CD4-positive, alpha-beta T cell treated with Interleukin-2 at 100 ng/mL for 4 hours (primary cell): Measurements from ENCODE around the gene CLDN1.

Experiments
- DNase-seq: peaks from one replicate; pipeline ENCODE4 v3.0.0-alpha.2; 2020; ENCODE audit warnings: low spot score

The CLDN1 gene

DNA sequence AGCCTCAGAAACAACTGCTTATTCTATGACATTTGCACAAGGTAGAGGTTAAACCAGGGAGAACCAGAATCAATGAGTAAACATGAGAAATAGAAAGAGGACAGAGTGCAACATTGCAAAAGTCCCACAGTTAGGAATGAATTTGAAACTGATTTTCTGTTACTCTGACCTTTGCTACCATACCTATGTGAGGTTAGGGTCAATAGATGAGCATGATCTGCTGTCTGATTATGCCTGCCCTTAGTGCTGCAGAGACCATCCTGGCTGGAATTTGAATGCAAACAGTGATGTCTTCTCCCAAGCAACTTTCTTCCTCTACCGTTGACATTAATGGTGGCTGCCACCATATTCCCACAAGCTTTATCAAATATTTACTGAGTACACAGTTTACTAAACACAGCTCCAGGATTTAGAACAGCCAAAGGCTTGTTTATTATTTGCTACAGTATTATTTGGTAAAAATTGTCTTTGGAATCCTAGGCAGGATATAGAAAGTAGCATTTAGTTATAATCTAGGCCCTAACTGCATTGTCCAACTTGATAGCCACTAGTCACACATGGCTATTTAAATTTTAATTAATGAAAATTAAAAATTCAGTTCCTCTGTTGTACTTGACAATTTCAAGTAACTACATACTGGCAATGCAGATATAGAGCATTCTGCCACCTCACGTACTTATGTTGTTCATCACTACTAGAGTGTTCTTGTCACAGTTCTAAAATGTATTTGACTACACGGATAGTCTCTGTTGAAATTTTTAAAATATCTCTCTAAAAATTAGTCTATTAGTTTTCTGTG lies 8.9 kb upstream of the CLDN1 start:
- no peak for DNase-seq

DNA sequence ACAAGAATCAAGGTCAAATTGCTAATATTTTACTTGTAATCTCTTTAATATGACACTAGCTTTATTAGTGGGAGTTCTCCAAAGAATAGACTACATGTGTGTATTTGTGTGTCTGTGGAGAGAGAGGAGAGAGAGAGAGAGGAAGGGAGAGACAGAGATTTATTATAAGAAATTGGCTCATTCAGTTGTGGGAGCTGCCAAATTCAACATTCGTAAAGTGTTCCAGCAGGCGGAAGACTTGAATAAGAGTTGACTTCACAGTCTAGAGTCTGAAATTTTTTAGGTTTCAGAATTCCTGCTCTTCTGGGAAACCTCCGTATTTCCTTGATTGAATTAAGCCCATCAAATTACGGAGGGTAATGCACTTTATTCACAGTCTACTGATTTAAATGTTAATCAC lies 4.7 kb upstream of the CLDN1 start:
- DNase-seq = no peak

DNA sequence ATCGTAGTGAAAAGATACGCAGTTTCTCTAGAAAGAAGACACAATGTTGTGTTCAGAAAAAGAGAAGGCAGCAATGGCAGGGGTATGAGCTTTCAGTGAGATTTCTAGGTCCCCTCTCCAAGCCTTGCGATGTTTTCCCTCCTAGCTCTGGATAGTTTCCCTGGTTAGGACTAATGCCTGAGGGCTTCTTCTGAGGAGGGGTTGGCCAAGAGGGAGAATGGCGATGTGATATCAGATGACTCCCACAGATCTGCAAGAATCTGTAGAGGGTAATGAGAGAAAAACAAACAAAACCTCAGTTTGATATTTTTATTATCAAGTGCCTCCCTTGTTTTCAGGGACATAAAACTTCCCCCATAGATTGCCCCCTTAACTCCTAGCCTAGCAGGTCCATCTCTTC lies 4.1 kb upstream of the CLDN1 start:
- DNase-seq = no peak

DNA sequence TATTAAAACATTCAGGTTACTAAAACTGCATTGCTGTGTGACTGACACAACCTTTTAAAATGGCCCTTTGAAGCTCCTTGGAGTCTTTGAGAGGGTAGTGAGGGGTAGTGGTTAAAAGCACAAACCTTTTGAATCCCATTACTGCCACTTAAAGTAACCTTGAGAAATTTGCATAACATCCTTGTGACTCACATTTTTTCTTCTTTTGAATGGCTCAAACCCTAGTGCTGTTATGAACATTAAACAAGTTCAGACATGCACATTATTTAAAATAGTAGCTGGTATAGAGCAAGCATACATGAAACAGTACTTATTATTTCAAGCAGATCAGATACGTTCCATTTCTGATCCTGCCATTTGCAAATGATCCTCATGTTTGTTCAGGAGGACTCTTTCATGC lies 3.7 kb upstream of the CLDN1 start:
- DNase-seq = no peak

DNA sequence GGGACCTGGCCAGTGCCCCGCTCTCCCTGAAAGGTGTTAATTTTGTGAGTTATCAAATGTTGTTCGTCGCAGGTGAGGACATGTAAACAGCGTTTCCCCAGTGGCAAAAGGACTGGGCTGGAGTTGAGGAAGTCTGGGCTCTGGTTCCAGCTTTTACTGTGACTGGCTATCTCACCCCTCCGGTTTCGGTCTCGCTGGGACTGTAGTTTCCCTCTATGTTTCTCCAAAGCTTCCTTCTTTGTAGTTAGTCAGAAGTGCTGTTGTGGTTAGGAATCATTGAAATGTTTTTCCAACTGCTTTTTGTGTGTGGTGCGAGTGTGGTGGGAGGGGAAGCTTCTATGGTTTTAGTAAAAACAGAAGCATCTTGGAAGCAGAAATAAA lies 990 bp upstream of the CLDN1 start:
- no peak for DNase-seq

DNA sequence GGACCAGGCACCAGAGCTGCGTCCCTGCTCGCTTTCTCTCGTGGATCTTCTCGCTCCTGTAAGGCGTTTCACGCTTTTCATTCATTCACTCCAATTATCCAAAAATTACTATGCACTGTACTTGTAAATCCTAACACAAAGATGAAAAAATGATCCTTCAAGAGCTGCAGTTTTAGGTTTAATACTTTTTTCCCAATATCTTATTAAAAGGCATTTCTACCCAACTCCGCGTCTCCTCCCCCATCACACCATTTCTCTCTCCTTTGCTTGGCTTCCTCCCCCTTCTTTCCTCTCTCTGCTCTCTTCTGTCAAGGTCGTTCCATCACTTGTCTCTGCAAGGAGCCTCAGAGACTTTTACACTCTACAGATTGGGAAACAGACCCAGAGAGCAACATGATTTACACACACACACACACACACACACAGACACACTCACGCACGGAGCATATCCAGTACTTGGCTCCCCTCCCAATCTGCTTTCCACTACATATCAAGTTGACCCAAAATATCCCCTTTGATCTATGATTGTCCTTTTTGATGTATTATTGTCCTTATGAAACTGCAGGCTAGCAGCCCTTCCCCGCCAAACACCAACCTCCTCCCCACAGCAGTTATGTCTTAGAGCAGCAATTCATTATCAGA lies 479 bp upstream of the CLDN1 start:
- DNase-seq = no peak

DNA sequence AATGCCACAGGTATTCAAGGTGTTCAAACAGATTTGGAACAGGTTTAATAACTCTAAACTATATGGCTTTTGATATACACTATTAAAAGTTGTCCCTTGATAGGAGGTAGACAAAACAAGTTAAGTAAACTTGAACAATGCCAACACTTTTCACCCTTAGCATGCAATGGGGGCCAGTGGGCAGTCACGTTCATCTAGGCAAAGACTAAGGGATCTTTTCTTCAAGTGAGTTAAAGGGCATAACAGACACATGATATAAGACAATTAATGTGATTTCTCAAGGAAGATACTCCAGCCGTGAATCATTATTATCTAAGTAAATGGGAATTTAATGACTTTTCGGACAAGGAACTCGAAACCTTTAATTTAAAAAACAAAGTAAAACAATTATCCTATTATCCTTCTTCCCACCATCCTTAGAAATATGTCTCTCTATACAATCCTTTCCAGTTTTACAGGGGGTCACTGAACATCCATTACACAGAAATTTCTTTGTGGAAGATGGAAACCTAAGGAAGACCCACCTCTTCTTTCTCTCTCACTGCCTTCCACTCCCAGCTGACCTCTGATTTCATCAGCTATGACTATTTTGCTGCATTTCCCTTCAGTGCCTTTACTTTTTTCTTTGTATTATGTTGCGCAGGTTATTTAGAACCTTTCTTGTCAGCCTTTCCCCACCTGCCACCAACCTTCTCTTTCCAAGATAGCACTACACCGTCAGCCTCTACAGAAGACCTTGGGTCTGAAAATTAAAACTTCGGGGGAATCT lies 1.5 kb downstream of the CLDN1 start:
- DNase-seq = no peak

DNA sequence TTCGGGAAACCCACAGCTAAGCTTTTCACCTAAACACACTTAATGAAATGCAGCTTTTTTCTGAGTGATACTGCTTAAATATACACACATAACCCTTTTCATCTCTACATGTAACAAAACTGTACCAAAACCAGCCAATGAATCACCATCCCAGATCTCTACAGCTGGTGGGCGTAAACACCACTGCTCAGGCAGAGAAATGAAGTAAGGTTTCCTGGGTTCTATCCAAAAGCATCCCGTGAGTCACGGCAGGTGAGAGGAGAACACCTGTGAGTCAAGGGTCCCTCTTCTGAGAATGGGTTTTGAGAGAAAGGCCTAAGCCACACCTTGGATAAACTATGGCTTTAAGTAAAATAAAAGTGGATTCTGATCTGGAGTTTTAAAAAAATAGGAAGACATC lies 2.6 kb downstream of the CLDN1 start:
- no peak for DNase-seq

DNA sequence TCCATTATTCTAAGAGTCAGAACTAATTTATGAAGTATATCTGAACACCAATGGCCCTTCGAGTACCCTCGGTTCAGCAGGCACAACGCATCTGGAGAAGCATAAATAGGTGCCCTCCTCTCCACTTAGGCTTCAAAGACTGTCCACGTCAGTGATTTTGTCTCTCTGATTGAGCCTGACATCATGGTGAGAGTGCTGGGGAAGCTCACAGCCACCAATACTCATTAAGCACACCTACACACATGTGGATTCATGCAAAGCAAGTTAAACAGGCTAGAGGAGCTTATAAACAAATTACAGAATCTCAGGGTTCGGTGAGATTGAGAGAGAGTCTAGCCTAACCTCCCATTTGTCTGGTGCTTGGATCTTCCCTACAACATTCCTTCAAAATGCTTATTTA lies 3.6 kb downstream of the CLDN1 start:
- DNase-seq = no peak

DNA sequence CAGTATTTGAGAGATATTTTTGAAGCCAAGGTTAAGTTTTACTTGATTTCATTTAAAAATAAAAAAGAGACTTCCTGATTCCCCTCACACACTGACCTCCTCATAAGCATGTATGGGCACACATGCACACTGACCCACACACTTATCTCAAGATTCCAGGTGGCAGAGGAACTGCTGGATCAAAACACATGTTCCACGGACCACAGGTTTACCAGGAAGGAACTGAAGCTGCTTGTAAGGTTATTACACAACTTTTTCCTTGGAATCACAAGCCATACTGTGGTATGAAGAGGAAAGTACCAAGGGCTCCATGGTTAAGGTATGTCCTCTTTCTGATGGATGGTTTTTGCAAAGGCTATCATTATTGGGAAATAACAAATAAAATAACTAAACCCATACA lies 7.5 kb downstream of the CLDN1 start:
- DNase-seq = no peak

DNA sequence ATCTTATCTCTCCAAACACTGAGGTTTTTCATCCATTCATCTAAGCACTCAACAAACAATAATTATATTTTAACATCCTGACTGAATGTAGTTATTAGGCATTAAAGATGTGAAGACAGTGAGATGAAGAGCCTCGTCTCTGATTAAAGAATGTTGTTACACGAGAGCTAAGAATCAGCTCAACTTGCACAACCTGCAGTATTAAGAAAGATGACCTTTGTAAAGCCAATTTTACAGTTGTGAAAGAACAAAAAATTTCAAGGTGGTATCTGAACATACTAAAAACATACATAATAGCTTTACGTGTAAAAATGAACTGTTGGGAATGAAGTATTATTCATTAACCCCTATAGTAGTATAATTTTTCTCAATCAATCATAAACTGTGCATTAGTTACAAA lies 12.8 kb downstream of the CLDN1 start:
- no peak for DNase-seq

DNA sequence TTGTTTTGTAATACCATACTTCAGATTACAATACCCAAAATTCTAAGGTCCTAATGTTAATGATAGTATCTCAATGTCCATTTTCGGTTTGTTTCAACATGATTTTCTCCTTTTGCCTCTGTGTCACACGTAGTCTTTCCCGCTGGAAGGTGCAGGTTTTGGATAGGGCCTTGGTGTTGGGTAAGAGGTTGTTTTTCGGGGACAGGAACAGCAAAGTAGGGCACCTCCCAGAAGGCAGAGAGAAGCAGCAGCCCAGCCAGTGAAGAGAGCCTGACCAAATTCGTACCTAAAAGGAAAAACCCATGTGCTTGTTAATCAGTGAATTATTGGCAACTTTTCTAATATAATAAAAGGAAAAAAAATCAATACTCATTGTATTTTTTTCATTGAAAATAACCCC lies 14.1 kb downstream of the CLDN1 start:
- no peak for DNase-seq

DNA sequence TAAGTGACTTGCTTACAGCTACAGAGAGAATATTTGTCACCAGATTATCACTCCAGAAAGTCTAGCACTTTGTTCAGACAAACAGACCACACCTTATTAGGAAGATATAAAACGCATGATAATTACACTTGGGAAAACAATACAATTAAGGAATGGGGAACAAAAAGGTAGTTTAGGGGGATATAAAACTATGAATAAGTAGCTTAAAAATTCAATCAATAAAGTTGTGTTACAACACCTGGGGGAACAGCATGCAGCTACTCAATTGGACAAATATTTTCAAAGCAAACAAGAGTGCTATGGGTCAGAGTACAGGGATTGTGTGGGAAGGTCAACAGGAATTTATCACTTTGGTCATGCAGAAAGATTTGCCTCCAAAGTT lies 15.1 kb downstream of the CLDN1 start:
- no peak for DNase-seq

DNA sequence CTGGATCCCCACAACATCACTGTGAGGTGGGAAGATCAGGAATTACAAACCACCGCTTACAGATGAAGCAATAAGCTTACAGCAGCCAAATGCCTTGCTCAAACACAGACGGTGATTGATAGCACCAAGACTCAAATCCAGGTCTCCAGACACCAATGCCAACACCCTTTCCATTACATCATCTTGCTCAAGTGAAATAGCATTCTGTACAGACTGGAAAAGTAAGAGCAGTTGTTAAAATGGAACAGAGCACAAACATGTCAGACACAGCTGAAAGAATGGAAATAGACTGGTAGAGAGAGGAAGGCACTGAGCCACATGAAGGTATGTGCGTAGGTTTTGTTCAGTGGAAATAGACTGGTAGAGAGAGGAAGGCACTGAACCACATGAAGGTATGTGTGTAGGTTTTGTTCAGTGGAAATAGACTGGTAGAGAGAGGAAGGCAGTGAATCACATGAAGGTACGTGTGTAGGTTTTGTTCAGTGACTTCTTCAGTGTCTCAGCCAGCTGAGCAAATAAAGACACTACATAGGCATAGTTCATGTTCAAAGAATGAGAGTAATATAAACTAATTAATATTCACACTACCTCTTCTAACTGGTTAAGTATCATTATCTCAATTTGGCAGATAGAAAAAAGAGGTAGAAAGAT lies 15.6 kb downstream of the CLDN1 start:
- DNase-seq = no peak

DNA sequence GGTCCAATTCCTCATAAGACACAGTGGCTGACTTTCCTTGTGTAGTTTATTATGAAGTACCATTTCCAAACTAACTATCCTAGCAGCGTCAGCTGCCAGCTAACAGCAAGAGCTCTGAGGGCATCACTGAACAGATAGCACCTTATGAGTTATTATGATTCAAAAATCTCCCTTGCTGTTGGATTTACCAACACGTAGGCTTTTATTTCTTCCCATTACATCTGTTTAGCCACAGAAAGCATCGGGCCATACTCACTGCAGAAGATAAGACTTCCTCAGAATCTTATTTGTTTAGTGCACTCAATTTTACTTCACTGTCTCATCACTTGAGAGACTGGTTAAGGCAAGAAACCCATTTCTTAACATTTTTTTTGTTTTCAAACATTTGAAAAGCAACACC lies 16.2 kb downstream of the CLDN1 start:
- no peak for DNase-seq

DNA sequence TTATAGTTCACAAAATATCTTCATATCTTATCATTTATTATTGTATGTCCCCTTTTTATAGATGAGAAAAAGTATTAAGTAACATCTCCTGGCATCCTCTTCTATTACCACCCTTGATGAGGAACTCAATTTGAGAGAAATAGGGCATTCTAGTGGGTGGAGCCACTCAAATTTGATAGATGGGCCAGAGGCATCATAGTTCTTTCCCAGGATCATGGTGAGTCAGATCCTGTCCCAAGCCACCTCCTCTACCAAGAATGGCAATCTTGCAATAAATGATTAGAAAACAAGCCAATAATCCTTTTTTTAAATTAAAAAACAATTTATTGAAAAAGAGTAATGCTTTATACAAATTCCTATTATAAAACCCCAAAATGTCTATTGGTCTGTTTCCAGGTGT lies 16.8 kb downstream of the CLDN1 start:
- DNase-seq = no peak

DNA sequence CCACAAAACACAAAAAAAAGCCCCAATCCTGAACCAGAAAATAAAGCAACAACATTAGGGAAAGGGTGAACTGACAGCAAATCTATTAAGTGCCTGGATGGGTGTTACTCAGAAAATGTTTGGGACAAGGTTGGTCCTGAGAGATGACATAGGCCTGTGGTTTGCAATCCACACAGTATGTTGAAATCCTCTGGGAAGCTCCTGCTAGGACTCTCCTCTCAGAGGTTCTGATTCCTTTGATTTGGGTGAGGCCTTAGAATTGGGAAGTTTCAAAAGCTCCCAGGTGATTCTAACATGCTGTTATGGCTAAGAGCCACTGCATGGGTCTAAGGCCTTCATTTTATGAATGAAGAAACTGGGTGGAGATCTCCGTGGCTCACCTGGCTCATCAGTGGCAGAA lies 18.4 kb downstream of the CLDN1 start:
- no peak for DNase-seq

DNA sequence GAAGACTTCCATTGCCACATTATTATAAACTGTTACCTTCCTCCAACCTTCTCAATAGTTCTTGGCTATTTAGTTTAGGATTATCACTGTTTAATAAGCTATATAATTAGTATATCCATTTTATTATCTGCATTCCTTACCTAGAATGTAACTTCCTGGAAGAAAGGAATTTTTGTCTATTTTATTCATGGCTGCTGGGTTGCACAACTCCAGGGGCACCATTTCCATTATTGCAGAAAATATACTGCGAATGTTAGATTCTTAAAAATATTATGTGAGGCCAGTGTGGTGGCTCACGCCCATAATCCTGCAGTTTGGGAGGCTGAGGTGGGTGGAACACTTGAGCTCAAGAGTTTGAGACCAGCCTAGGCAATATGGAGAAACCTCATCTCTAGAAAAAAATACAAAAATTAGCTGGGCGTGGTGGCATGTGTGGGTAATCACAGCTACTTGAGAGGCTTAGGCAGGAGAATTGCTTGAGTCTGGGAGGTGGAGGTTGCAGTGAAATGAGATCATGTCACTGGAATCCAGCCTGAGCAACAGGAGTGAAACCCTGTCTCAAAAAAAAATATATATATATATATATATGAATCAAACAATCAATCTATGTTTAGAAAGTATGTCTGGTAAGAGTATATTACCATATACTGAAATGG lies 19.9 kb downstream of the CLDN1 start:
- no peak for DNase-seq

DNA sequence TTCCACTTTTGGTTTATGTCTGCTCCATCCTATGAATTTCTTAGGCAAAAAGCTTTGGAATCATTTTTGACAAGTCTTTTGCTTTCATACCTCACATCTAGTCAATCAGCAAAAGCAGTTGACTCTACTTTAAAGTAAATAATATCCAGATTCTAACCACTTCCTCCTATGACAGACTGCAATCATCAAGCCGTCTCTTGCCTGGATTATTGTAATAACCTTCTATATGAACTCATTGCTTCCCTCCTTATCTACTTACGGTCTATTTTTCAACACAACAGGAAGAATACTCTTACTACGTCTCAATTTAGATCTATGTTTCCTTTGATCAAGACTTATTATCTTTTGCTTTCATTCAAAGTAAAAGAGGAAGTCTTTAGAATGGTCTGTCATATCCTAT lies 20.7 kb downstream of the CLDN1 start:
- no peak for DNase-seq

DNA sequence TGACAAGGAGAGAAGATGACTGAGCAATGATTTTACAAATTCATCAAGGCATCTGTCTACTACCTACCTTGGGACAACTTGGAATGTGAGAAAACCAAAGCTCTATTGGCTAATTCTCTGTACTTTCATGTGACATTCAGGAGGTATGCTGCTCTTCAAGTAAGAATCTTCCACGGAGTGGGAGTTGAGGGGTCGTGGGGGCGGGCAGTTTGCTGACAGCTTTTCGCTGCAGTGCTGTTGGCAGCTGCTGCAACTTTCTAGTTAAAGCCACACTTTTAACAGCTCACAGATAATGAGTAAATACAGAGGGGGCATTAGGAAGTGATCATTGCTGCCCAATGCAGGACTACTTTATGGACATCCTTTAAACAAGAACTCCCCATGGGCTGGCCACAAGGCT lies 22.3 kb downstream of the CLDN1 start:
- DNase-seq = no peak

DNA sequence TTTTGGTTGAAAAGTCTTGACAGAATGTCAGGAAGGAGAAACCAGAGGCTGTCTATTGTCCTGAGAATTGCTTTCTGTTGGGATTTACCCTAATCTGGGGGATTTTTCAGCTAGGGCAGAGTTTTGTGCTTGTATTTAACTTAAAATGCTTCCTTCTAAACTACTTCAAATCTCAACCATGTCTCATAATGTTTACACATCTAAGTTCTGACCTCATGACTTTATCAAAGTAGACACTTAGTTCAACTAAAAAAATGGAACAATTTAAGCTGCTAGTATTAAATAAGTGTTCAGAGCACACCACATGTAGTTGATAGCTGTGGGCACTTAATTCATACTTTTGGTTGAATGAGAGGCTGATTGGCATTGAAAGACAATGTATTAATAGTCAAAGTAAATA lies 28.2 kb downstream of the CLDN1 start:
- no peak for DNase-seq

DNA sequence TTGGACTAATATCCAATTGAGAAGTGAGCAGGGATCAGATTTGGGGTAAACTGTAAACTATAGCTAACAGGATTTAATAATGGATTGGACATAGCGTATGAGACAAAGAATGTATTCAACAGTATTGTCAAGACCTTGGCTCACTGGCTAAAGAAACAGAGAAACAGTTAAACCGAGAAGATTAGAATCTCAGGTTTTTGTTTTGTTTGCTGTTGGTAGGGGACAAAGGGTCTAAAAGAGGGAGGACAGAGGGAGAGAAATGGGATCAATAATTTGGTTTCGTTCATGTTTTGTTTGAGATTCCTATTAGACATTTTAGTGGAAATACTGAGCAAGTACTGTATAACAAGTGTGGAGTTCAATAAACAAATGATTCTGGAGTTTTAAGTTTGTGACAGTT lies 28.6 kb downstream of the CLDN1 start:
- DNase-seq = no peak
